GM23338 (cell line): ENCODE data around the gene KDELR1. TPM values are rescaled to one million over a fixed set of nuclear protein-coding genes. Genes with fewer than 3 reads are reported as not detected.

Experiments used
- ATAC-seq: fragments of 200-7000 bp; cut with Tn5 transposase; 3 replicates; pipeline ENCODE4 v1.9.1; 2020
- DNase-seq: peaks from one replicate; pipeline ENCODE4 v3.0.0-alpha.2; 2015; ENCODE audit warnings: low spot score
- H2AFZ ChIP-seq: fragments of 200-600 bp; sonication (generic); 2 replicates; pipeline ENCODE4 v1.8.0; 2016; ENCODE audit warnings: antibody characterized with exemption, mild to moderate bottlenecking, moderate library complexity
- H3F3A ChIP-seq: fragments of 200-600 bp; sonication (generic); replicated peaks from 2 replicates; pipeline ENCODE4 v1.8.0; 2017; ENCODE audit warnings: antibody characterized with exemption, mixed run types, low read depth
- H3K27ac ChIP-seq: fragments of 200-600 bp; sonication (generic); 2 replicates; pipeline ENCODE4 v1.6.1; 2016; ENCODE audit warnings: low read depth
- H3K27me3 ChIP-seq: fragments of 200-600 bp; sonication (generic); 2 replicates; pipeline ENCODE4 v1.8.0; 2016; ENCODE audit warnings: mild to moderate bottlenecking, mixed run types, moderate library complexity; ENCODE audit not compliant: insufficient read depth
- H3K36me3 ChIP-seq: fragments of 200-600 bp; sonication (generic); 2 replicates; pipeline ENCODE4 v1.8.0; 2016; ENCODE audit warnings: mild to moderate bottlenecking; ENCODE audit not compliant: insufficient read depth
- H3K4me1 ChIP-seq: fragments of 200-600 bp; sonication (generic); 2 replicates; pipeline ENCODE4 v1.8.0; 2016; ENCODE audit warnings: mild to moderate bottlenecking, moderate library complexity; ENCODE audit not compliant: insufficient read depth
- H3K4me2 ChIP-seq: fragments of 200-600 bp; sonication (generic); 2 replicates; pipeline ENCODE4 v1.7.1; 2017; ENCODE audit warnings: mixed run types
- H3K4me3 ChIP-seq: fragments of 200-600 bp; sonication (generic); 2 replicates; pipeline ENCODE4 v1.6.1; 2016; ENCODE audit warnings: mixed run types
- H3K79me2 ChIP-seq: fragments of 200-600 bp; sonication (generic); replicated peaks from 2 replicates; pipeline ENCODE4 v1.8.0; 2017; ENCODE audit warnings: mild to moderate bottlenecking; ENCODE audit not compliant: insufficient read depth
- H3K9me2 ChIP-seq: fragments of 200-600 bp; sonication (generic); 2 replicates; pipeline ENCODE4 v1.8.0; 2017; ENCODE audit not compliant: insufficient read depth
- H4K20me1 ChIP-seq: fragments of 200-600 bp; sonication (generic); replicated peaks from 2 replicates; pipeline ENCODE4 v1.8.0; 2017; ENCODE audit warnings: mild to moderate bottlenecking; ENCODE audit not compliant: insufficient read depth
- H3K27ac Mint-ChIP-seq: 2 replicates; pipeline ENCODE4 v1.8.0; 2020; ENCODE audit warnings: inconsistent platforms, mild to moderate bottlenecking, moderate library complexity, mixed read lengths
- H3K27me3 Mint-ChIP-seq: 3 replicates; pipeline ENCODE4 v1.8.0; 2022; ENCODE audit warnings: low read depth, mild to moderate bottlenecking, moderate library complexity, mixed read lengths, inconsistent platforms; ENCODE audit not compliant: insufficient read depth, poor library complexity
- H3K36me3 Mint-ChIP-seq: 3 replicates; pipeline ENCODE4 v1.8.0; 2021; ENCODE audit warnings: low read depth, mild to moderate bottlenecking, inconsistent platforms, moderate library complexity, mixed read lengths
- H3K4me1 Mint-ChIP-seq: 3 replicates; pipeline ENCODE4 v1.8.0; 2020; ENCODE audit warnings: mild to moderate bottlenecking, inconsistent platforms, mixed read lengths
- H3K4me3 Mint-ChIP-seq: 3 replicates; pipeline ENCODE4 v1.8.0; 2021; ENCODE audit warnings: moderate library complexity, mild to moderate bottlenecking, inconsistent platforms, mixed read lengths
- H3K9me3 Mint-ChIP-seq: 3 replicates; pipeline ENCODE4 v1.8.0; 2020; ENCODE audit warnings: moderate library complexity, mild to moderate bottlenecking, inconsistent platforms, mixed read lengths
- CREB1 ChIP-seq: fragments of 250-450 bp; sonication (Bioruptor Pico); IDR thresholded peaks from 2 replicates; pipeline ENCODE4 v1.5.0; 2020; ENCODE audit warnings: low read depth, mild to moderate bottlenecking, moderate library complexity
- EZH2 ChIP-seq: fragments of 200-600 bp; sonication (generic); IDR thresholded peaks from one replicate; pipeline ENCODE4 v1.8.0; 2017; ENCODE audit warnings: antibody characterized with exemption, mild to moderate bottlenecking, low read depth; ENCODE audit not compliant: unreplicated experiment
- POLR2AphosphoS5 ChIP-seq: IDR thresholded peaks from 2 replicates; pipeline ENCODE4 v1.6.1; 2016; ENCODE audit warnings: antibody characterized with exemption, low read depth
- ZNF114 ChIP-seq: fragments of 250-450 bp; sonication (Bioruptor Pico); IDR thresholded peaks from 2 replicates; pipeline ENCODE4 v1.5.0; 2020; ENCODE audit warnings: mild to moderate bottlenecking, moderate library complexity
- polyA plus RNA-seq: library from polyadenylated mRNA; unstranded; fragments of >200 nt; fragmentation: Nextera tagmentation; extraction: Ambion mirVana; gene quantifications from 2 replicates; pipeline ENCODE4 v1.2.1, GENCODE V29; 2016
- total RNA-seq: library from RNA; depleted of rRNA; stranded (reverse); fragments of >200 nt; shearing (Covaris generic); gene quantifications from 2 replicates; pipeline ENCODE4 v1.2.3, GENCODE V29; 2014
- TF ChIP-seq, protein P1 (sequence below), 2 experiments: fragments of 200-600 bp in 1 of 2; sonication (generic) in 1 of 2; conservative IDR thresholded peaks; 2 replicates each; pipeline versions ENCODE4 v1.5.1 to v1.6.1; 2016 to 2017; ENCODE audit warnings: antibody characterized with exemption in 2 of 2, low read depth in 2 of 2, mild to moderate bottlenecking in 2 of 2, moderate library complexity in 1 of 2
- TF ChIP-seq, protein P2 (sequence below): IDR thresholded peaks from one replicate; pipeline ENCODE4 v1.6.1; 2018; ENCODE audit warnings: antibody characterized with exemption; ENCODE audit not compliant: unreplicated experiment
- TF ChIP-seq, protein P3 (sequence below): IDR thresholded peaks from 2 replicates; pipeline ENCODE4 v1.6.1; 2016; ENCODE audit warnings: antibody characterized with exemption

The KDELR1 gene
- total and polyA plus RNA-seq, 2 experiments from 2014 or later, result 176 to 184 TPM

DNA sequence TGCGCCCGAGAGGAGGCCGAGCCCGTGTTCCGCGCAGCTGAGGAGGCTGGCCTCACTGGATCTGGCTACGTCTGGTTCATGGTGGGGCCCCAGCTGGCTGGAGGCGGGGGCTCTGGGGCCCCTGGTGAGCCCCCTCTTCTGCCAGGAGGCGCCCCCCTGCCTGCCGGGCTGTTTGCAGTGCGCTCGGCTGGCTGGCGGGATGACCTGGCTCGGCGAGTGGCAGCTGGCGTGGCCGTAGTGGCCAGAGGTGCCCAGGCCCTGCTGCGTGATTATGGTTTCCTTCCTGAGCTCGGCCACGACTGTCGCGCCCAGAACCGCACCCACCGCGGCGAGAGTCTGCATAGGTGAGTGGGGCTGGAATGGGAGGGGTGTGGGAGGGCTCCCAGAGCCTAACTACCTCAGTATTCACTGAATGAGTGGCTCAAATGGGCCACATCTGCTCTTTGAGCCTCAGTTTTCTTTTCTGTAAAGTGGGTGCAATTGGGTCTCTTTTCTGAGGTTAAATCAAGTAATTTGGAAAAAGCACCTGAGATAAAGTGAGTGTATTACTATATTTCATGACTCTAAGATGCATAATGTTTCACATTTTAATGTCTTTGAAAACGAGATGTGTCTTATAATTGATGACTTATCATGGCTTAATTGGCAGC, 13.8 kb upstream of the KDELR1 start:
- Mint-ChIP-seq H3K9me3 (peaks cover 2% of the 10 kb centered on the region; the same call in 1 of the 3 replicates), H3K27ac (no peak overlapping the region), H3K4me3 (no peak overlapping the region; the same call in 2 of the 3 replicates), H3K4me1 (peaks cover 40% of the 10 kb centered on the region), H3K27me3 (peaks cover 13% of the 10 kb centered on the region), H3K36me3 (peaks cover 12% of the 10 kb centered on the region)
- no peak overlapping the region for H3K4me2 ChIP-seq
- peaks cover 46% of the 10 kb centered on the region for H3K4me1 ChIP-seq
- peaks cover 17% of the 10 kb centered on the region for H3F3A ChIP-seq
- peaks cover 17% of the 10 kb centered on the region for H3K79me2 ChIP-seq
- H3K27me3 ChIP-seq, result no peaks in the 10 kb centered on the region
- DNase-seq (no peak), ATAC-seq (no peak)
- H3K4me3 ChIP-seq, result no peak overlapping the region
- H3K27ac ChIP-seq, result no peak overlapping the region
- H4K20me1 ChIP-seq, result no peaks in the 10 kb centered on the region; the same call in 1 of the 2 replicates
- no peaks in the 10 kb centered on the region for H3K9me2 ChIP-seq
- H3K36me3 ChIP-seq, result no peaks in the 10 kb centered on the region; the same call in 1 of the 2 replicates
- no peak overlapping the region for H2AFZ ChIP-seq
- TF ChIP-seq CREB1 (CRISPR knock-in tag), result no peak
- TF ChIP-seq, protein P1, sequence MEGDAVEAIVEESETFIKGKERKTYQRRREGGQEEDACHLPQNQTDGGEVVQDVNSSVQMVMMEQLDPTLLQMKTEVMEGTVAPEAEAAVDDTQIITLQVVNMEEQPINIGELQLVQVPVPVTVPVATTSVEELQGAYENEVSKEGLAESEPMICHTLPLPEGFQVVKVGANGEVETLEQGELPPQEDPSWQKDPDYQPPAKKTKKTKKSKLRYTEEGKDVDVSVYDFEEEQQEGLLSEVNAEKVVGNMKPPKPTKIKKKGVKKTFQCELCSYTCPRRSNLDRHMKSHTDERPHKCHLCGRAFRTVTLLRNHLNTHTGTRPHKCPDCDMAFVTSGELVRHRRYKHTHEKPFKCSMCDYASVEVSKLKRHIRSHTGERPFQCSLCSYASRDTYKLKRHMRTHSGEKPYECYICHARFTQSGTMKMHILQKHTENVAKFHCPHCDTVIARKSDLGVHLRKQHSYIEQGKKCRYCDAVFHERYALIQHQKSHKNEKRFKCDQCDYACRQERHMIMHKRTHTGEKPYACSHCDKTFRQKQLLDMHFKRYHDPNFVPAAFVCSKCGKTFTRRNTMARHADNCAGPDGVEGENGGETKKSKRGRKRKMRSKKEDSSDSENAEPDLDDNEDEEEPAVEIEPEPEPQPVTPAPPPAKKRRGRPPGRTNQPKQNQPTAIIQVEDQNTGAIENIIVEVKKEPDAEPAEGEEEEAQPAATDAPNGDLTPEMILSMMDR (conservative IDR thresholded peaks at IDR 0.05; ENCODE audit: low read depth in 2 of 2), result no peak

DNA sequence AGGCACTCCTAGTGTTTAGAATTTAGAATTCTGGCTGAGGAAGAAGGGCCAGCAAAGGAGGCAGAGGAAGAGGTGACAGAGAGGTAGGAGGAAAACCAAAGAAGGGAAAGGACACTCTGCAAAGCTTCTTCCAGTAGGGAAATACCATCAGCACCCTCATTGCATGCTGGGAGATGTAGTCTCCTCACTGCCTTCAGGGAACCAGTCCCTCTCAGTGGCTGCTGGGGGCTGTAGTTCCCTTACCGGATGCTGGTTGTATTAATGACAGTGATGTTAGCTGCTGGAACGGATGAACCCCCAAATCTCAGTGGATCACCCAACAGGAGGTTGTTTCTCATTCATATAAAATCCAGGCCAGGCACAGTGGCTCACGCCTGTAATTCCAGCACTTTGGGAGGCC, 12.3 kb upstream of the KDELR1 start:
- peak; percentile 93 for DNase-seq
- peaks cover 47% of the 10 kb centered on the region for H3K4me1 Mint-ChIP-seq
- Histone ChIP-seq H4K20me1 (no peaks in the 10 kb centered on the region; the same call in 1 of the 2 replicates), H3K4me3 (no peak overlapping the region), H3K4me2 (peak overlapping the region; percentile 54), H3K79me2 (peaks cover 14% of the 10 kb centered on the region), H3F3A (peaks cover 24% of the 10 kb centered on the region), H3K27ac (peak overlapping the region; percentile 89), H3K4me1 (peaks cover 52% of the 10 kb centered on the region), H3K36me3 (no peaks in the 10 kb centered on the region; the same call in 1 of the 2 replicates), H3K9me2 (no peaks in the 10 kb centered on the region), H3K27me3 (no peaks in the 10 kb centered on the region), H2AFZ (no peak overlapping the region)
- TF ChIP-seq, protein P2, sequence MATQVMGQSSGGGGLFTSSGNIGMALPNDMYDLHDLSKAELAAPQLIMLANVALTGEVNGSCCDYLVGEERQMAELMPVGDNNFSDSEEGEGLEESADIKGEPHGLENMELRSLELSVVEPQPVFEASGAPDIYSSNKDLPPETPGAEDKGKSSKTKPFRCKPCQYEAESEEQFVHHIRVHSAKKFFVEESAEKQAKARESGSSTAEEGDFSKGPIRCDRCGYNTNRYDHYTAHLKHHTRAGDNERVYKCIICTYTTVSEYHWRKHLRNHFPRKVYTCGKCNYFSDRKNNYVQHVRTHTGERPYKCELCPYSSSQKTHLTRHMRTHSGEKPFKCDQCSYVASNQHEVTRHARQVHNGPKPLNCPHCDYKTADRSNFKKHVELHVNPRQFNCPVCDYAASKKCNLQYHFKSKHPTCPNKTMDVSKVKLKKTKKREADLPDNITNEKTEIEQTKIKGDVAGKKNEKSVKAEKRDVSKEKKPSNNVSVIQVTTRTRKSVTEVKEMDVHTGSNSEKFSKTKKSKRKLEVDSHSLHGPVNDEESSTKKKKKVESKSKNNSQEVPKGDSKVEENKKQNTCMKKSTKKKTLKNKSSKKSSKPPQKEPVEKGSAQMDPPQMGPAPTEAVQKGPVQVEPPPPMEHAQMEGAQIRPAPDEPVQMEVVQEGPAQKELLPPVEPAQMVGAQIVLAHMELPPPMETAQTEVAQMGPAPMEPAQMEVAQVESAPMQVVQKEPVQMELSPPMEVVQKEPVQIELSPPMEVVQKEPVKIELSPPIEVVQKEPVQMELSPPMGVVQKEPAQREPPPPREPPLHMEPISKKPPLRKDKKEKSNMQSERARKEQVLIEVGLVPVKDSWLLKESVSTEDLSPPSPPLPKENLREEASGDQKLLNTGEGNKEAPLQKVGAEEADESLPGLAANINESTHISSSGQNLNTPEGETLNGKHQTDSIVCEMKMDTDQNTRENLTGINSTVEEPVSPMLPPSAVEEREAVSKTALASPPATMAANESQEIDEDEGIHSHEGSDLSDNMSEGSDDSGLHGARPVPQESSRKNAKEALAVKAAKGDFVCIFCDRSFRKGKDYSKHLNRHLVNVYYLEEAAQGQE, result no peak
- TF ChIP-seq EZH2 (no peak), POLR2AphosphoS5 (peak; percentile 41), CREB1 (CRISPR knock-in tag) (peak; percentile 56), ZNF114 (CRISPR knock-in tag) (no peak)
- TF ChIP-seq, protein P3, sequence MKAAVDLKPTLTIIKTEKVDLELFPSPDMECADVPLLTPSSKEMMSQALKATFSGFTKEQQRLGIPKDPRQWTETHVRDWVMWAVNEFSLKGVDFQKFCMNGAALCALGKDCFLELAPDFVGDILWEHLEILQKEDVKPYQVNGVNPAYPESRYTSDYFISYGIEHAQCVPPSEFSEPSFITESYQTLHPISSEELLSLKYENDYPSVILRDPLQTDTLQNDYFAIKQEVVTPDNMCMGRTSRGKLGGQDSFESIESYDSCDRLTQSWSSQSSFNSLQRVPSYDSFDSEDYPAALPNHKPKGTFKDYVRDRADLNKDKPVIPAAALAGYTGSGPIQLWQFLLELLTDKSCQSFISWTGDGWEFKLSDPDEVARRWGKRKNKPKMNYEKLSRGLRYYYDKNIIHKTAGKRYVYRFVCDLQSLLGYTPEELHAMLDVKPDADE, result peak; percentile 98
- peak; percentile 35 for ATAC-seq
- H3K27me3 Mint-ChIP-seq, result peaks cover 14% of the 10 kb centered on the region
- peaks cover 9% of the 10 kb centered on the region for H3K36me3 Mint-ChIP-seq
- H3K4me3 Mint-ChIP-seq, result no peak overlapping the region
- H3K27ac Mint-ChIP-seq, result peak overlapping the region; percentile 86
- peaks cover 7% of the 10 kb centered on the region; the same call in 2 of the 3 replicates for H3K9me3 Mint-ChIP-seq
